SU-DHL-6 (cell line): ENCODE data around the gene ASPN.

ENCODE experiments used
- CTCF ChIP-seq: fragments of 200-600 bp; sonication (generic); IDR thresholded peaks from one replicate; pipeline ENCODE4 v1.5.1; 2017; ENCODE audit warnings: antibody characterized with exemption, mild to moderate bottlenecking, low read length, moderate library complexity; ENCODE audit not compliant: insufficient read depth, poor library complexity, severe bottlenecking
- EZH2phosphoT487 ChIP-seq: fragments of 200-600 bp; sonication (generic), shearing (Covaris generic); conservative IDR thresholded peaks from 2 replicates; pipeline ENCODE4 v1.6.1; 2018; ENCODE audit warnings: mild to moderate bottlenecking, antibody characterized with exemption, low read length, moderate library complexity, mixed read lengths

GRCh38 chr9:92423612-92424011, 58.7 kb downstream of the ASPN start:
- TF ChIP-seq CTCF (no peak), EZH2phosphoT487 (no peak)
